ENCODE data around the gene TLL1.

TLL1 gene

DNA sequence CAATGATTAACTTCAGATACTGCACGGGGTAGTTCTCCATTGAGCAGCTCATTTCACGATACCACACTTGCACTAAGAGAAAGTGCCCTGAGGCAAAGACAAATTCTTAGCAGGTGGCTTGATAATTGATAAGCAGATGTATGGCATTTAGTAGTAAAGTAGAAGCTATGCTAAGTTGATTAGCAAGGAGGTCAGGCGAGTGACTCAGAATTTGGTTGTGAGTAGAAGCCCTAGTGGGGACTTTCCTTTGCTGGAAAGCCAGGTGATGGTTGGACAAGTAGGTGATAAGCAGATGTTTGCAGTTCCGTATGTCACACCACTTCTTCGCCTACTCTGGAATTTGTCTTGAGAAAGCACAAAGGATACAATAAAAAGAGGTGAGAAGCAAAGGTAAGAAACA, 58.7 kb downstream of the TLL1 start:
- TF ChIP-seq, protein P1, sequence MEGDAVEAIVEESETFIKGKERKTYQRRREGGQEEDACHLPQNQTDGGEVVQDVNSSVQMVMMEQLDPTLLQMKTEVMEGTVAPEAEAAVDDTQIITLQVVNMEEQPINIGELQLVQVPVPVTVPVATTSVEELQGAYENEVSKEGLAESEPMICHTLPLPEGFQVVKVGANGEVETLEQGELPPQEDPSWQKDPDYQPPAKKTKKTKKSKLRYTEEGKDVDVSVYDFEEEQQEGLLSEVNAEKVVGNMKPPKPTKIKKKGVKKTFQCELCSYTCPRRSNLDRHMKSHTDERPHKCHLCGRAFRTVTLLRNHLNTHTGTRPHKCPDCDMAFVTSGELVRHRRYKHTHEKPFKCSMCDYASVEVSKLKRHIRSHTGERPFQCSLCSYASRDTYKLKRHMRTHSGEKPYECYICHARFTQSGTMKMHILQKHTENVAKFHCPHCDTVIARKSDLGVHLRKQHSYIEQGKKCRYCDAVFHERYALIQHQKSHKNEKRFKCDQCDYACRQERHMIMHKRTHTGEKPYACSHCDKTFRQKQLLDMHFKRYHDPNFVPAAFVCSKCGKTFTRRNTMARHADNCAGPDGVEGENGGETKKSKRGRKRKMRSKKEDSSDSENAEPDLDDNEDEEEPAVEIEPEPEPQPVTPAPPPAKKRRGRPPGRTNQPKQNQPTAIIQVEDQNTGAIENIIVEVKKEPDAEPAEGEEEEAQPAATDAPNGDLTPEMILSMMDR (IDR thresholded peaks at IDR 0.05), result no peak
- H3K27ac ChIP-seq, result no peak overlapping the region
- no peak overlapping the region for H3K4me3 ChIP-seq
- no peak for DNase-seq (ENCODE audit: low spot score)

DNA sequence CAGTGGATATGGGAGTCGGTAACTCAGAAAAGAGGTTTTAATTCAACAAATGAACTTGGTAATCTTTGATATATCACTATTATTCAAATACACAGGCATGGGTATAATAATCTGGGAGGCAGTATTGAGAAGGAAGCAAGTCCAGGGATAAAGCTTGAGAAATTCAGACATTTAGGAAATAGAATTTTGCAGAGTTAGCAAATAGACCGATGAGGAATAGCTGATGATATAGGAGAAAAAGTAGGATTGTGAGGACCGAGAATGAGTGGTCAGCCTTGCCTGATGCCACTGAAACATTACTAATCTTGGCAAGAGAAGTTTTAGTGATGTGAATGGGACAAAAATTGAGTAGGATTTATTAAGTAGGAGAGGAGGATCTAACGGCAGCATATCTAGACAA, 71.9 kb downstream of the TLL1 start:
- Histone ChIP-seq H3K27ac (no peak overlapping the region), H3K4me3 (no peak overlapping the region)
- TF ChIP-seq, protein P1 (IDR thresholded peaks at IDR 0.05), result no peak
- no peak for DNase-seq (ENCODE audit: low spot score)

DNA sequence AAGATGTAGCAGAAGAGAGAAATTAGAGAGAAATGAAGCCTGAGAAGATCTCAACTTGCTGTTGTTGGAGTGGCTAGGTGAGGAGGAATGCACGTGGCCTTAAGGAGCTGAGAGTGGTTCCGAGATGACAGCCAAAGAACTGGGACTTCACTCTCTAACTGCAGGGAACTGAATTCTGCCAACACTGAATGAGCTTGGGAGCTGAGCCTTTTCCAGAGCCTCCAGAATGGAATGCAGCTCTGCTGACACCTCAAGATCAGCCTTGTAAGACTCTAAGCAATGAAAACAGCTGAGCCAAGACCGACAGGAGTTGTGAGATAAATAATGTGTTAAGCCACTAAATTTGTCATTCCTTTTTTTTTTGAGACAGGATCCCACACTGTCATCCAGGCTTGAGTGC, 73.0 kb downstream of the TLL1 start:
- no peak for DNase-seq (ENCODE audit: low spot score)
- TF ChIP-seq, protein P1 (IDR thresholded peaks at IDR 0.05), result no peak
- Histone ChIP-seq H3K27ac (no peak overlapping the region), H3K4me3 (no peak overlapping the region)

DNA sequence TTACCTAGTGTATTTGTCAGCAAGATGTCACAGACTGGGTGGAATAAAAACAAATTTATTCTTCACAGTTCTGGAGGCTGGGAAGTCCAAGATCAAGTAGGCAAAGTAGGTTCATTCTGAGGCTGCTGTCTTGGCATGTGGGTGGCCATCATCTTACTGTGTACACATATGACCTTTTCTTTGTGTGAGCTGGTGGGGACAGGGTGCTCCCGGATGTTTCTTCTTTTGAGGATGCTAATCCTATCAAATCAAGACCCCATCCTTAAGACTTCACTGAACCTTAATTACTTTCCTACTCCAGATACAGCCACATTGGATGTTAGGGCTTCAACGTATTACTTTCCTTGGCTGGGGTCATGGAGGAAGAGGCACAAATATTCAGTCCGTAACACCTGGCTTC, 74.0 kb downstream of the TLL1 start:
- H3K4me3 ChIP-seq, result no peak overlapping the region
- no peak for DNase-seq (ENCODE audit: low spot score)
- no peak overlapping the region for H3K27ac ChIP-seq
- TF ChIP-seq, protein P1 (IDR thresholded peaks at IDR 0.05), result no peak

DNA sequence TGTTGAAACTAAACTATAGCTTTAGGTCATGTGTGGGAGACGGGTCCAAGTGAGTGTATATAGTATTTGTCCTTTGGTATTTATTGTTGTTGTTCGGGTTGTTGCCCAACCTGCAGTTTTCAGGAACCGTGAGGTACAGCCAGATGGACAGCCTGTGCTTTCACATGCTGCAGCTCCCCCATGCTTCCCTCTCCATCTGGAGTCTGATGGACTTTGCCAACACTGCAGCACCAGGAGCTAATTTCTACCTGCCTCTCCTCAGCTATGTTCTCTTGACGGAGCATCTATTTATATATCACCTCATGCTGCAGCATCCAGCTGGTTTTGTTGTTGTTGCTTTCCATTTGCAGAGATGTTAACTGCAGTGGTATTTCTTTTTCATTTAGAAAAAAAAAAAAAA, 80.1 kb downstream of the TLL1 start:
- TF ChIP-seq, protein P1 (IDR thresholded peaks at IDR 0.05), result no peak
- no peak for DNase-seq (ENCODE audit: low spot score)
- H3K27ac ChIP-seq, result no peak overlapping the region
- no peak overlapping the region for H3K4me3 ChIP-seq

DNA sequence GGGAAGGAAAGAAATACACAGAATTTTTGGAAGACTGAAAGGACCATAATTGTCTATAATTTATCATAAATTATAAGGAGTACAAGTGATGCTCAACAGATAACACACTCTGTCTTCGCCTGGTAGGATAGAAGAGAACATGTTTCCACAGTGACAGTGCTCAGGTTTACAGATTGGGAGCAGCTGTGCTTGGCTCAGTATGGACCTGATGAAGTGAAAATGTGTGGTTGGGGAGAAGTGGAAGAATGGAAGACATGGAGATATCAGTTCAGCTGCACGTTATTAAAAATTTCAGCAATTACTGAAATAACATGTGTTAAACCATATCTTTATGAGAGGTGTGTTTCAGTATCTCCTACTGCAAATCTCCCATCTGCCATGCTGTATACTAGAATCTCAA, 90.6 kb downstream of the TLL1 start:
- TF ChIP-seq, protein P1 (IDR thresholded peaks at IDR 0.05), result no peak
- no peak for DNase-seq (ENCODE audit: low spot score)
- H3K27ac ChIP-seq, result no peak overlapping the region
- H3K4me3 ChIP-seq, result no peak overlapping the region

DNA sequence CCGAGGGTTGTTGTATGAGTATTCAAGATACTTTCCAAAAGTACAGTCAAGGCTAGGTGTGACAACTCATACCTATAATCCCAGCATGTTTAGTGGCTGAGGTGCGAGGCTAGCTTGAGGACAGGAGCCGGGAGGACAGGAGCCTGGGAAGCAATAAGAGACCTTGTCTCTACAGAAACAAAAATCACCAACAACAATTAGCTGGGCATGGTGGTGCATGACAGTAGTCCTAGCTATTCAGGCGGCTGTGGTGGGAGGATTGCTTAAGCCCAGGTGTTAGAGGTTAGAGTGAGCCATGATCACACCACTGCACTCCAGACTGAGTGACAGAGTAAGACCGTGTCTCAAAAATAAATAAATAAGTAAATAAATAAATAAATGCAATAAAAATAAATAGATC, 91.6 kb downstream of the TLL1 start:
- Histone ChIP-seq H3K4me3 (no peak overlapping the region), H3K27ac (no peak overlapping the region)
- TF ChIP-seq, protein P1 (IDR thresholded peaks at IDR 0.05), result no peak
- DNase-seq (ENCODE audit: low spot score), result no peak
